Endothelial cell of umbilical vein (primary cell): Measurements from ENCODE around the gene DNAJB11. TPM values are rescaled to one million over a fixed set of nuclear protein-coding genes. Genes with fewer than 3 reads are reported as not detected.

ENCODE experiments used
- BruUV-seq: library from RNA; stranded (reverse); fragments of 400-500 nt; replicated peaks from 2 replicates; lab custom pipeline; 2021; lab: Mats Ljungman, UMichigan
- CTCF ChIA-PET: fragments of 300-600, 350-600 bp; sonication (Branson Sonifier 250); formaldehyde crosslinking; loops from one replicate; lab custom pipeline; 2021; ENCODE audit warnings: antibody characterized with exemption, inconsistent platforms; lab: Charles Lee
- POLR2A ChIA-PET: fragments of 300-600, 350-600 bp; sonication (Branson Sonifier 250); formaldehyde crosslinking; loops from one replicate; lab custom pipeline; 2021; ENCODE audit warnings: antibody characterized with exemption, inconsistent platforms; lab: Charles Lee
- DNase-seq: peaks from one replicate; pipeline ENCODE4 v3.0.0-alpha.2; 2011; ENCODE audit warnings: low read depth, low spot score
- FAIRE-seq: peaks from 2 replicates; lab custom pipeline; 2011; peaks lifted over from hg19 to GRCh38; lab: Jason Lieb, UNC
- H2AFZ ChIP-seq: 2 replicates; pipeline ENCODE4 v1.6.0; 2012; ENCODE audit warnings: low read depth, low read length, control low read depth, inconsistent platforms
- H3K27ac ChIP-seq: 2 replicates; pipeline ENCODE4 v1.5.1; 2011; ENCODE audit warnings: low read depth, mild to moderate bottlenecking, control low read depth, low read length, moderate library complexity; ENCODE audit not compliant: insufficient read depth
- H3K27me3 ChIP-seq, 2 experiments: 2 replicates each; pipeline versions ENCODE4 v1.6.0 to v1.6.1; 2011; ENCODE audit warnings: low read length in 2 of 2, mixed read lengths in 1 of 2; ENCODE audit not compliant: control insufficient read depth in 2 of 2, insufficient read depth in 2 of 2
- H3K36me3 ChIP-seq, 2 experiments: 2 replicates in 1 of 2; 3 replicates in 1 of 2; pipeline ENCODE4 v1.5.1; 2011; ENCODE audit warnings: low read length in 2 of 2, mild to moderate bottlenecking in 1 of 2, moderate library complexity in 1 of 2; ENCODE audit not compliant: control insufficient read depth in 2 of 2, insufficient read depth in 2 of 2; ENCODE audit errors: extremely low read depth in 1 of 2
- H3K4me1 ChIP-seq: 3 replicates; pipeline ENCODE4 v1.5.1; 2011; ENCODE audit warnings: mild to moderate bottlenecking, low read length; ENCODE audit not compliant: control insufficient read depth, insufficient read depth; ENCODE audit errors: extremely low read depth
- H3K4me2 ChIP-seq: 2 replicates; pipeline ENCODE4 v1.6.1; 2011; ENCODE audit warnings: low read length, control low read depth, mixed read lengths; ENCODE audit not compliant: insufficient read depth
- H3K4me3 ChIP-seq, 3 experiments: fragments of 200-600 bp in 1 of 3; sonication (generic), shearing (Covaris generic) in 1 of 3; replicated peaks in 1 of 3; 2 replicates each; pipeline ENCODE4 v1.5.1; 2011 to 2016; ENCODE audit warnings: control low read depth in 3 of 3, low read length in 3 of 3, mild to moderate bottlenecking in 2 of 3, inconsistent platforms in 1 of 3, low read depth in 1 of 3, moderate library complexity in 1 of 3; ENCODE audit not compliant: insufficient read depth in 1 of 3
- H3K79me2 ChIP-seq: 2 replicates; pipeline ENCODE4 v1.6.0; 2012; ENCODE audit warnings: low read length, inconsistent platforms; ENCODE audit not compliant: control insufficient read depth, insufficient read depth
- H3K9ac ChIP-seq: replicated peaks from 2 replicates; pipeline ENCODE3; 2011; ENCODE audit warnings: low read length, control low read depth; ENCODE audit not compliant: insufficient read depth; ENCODE audit errors: extremely low read depth
- H3K9me1 ChIP-seq: replicated peaks from 3 replicates; pipeline ENCODE4 v1.6.0; 2011; ENCODE audit warnings: mild to moderate bottlenecking, low read length; ENCODE audit not compliant: control insufficient read depth, insufficient read depth; ENCODE audit errors: extremely low read depth
- H3K9me3 ChIP-seq: replicated peaks from 2 replicates; pipeline ENCODE4 v1.5.1; 2012; ENCODE audit warnings: low read length, inconsistent platforms; ENCODE audit not compliant: control insufficient read depth, insufficient read depth
- H4K20me1 ChIP-seq: replicated peaks from 2 replicates; pipeline ENCODE3; 2011; ENCODE audit warnings: mild to moderate bottlenecking, low read length; ENCODE audit not compliant: control insufficient read depth, insufficient read depth; ENCODE audit errors: extremely low read depth
- CTCF ChIP-seq, 2 donors: IDR thresholded peaks; 1 replicate in 1 of 2; 2 replicates in 1 of 2; pipeline ENCODE4 v1.5.1; 2011; ENCODE audit warnings: low read length in 2 of 2, mild to moderate bottlenecking in 2 of 2, moderate library complexity in 2 of 2, control low read depth in 1 of 2, inconsistent platforms in 1 of 2, low read depth in 1 of 2; ENCODE audit not compliant: insufficient read depth in 1 of 2; ENCODE audit errors: extremely low read depth in 1 of 2
- EZH2 ChIP-seq: IDR thresholded peaks from 2 replicates; pipeline ENCODE4 v1.6.1; 2012; ENCODE audit warnings: borderline replicate concordance, low read depth, mild to moderate bottlenecking, moderate library complexity, low read length, inconsistent platforms; ENCODE audit not compliant: severe bottlenecking
- FOS ChIP-seq: IDR thresholded peaks from 2 replicates; pipeline ENCODE4 v1.6.1; 2011; ENCODE audit warnings: mild to moderate bottlenecking, low read length, moderate library complexity, borderline replicate concordance; ENCODE audit not compliant: insufficient read depth
- GATA2 ChIP-seq: IDR thresholded peaks from 2 replicates; pipeline ENCODE4 v1.7.0; 2011; ENCODE audit warnings: low read depth, mild to moderate bottlenecking, moderate library complexity, mixed read lengths, low read length; ENCODE audit not compliant: insufficient read length, insufficient read depth
- JUN ChIP-seq: IDR thresholded peaks from 2 replicates; pipeline ENCODE4 v1.6.1; 2011; ENCODE audit warnings: borderline replicate concordance, low read depth; ENCODE audit not compliant: insufficient read length, insufficient read depth
- MYC ChIP-seq: IDR thresholded peaks from one replicate; pipeline ENCODE4 v1.6.1; 2011; ENCODE audit warnings: mild to moderate bottlenecking, low read depth, low read length
- POLR2A ChIP-seq: IDR thresholded peaks from 2 replicates; pipeline ENCODE4 v1.6.1; 2012; ENCODE audit warnings: low read depth, mild to moderate bottlenecking, control low read depth, low read length
- POLR2AphosphoS5 ChIP-seq: IDR thresholded peaks from 2 replicates; pipeline ENCODE4 v1.6.1; 2012; ENCODE audit warnings: low read depth, mild to moderate bottlenecking, control low read depth, low read length, moderate library complexity; ENCODE audit not compliant: insufficient read depth
- dilution Hi-C: fragments of 300-500 bp; cut with MboI; formaldehyde crosslinking; loops from one replicate; pipeline ENCODE4 v1.15.0; 2019; ENCODE audit warnings: low sequenced_read_pairs; ENCODE audit not compliant: extremely low pct_ligation_motif_present
- intact Hi-C: fragments of 100-400 bp; cut with micrococcal nuclease; formaldehyde crosslinking; loops from one replicate; pipeline ENCODE4 v1.10.0; 2022
- polyA plus RNA-seq, 4 experiments: library from polyadenylated mRNA; depleted of rRNA in 3 of 4; stranded (reverse) in 3 of 4; unstranded in 1 of 4; fragments of >200 nt; gene quantifications; 2 replicates each; pipeline versions ENCODE4 v1.2.1 to v1.2.3, GENCODE V29; 2011 to 2012; ENCODE audit warnings: missing spikeins in 1 of 4
- total RNA-seq: library from RNA; stranded (reverse); gene quantifications from 2 replicates; pipeline ENCODE4 v1.2.3, GENCODE V29; 2021
- TF ChIP-seq, protein P1 (sequence below): IDR thresholded peaks from 2 replicates; pipeline ENCODE4 v1.6.1; 2011; ENCODE audit not compliant: insufficient read depth, insufficient read length

The DNAJB11 gene
- total and polyA plus RNA-seq, 2 donors (not counting 3 experiments of a cell fraction or from before 2014, with no cell fraction given), result 39.5 to 87.6 TPM

DNA sequence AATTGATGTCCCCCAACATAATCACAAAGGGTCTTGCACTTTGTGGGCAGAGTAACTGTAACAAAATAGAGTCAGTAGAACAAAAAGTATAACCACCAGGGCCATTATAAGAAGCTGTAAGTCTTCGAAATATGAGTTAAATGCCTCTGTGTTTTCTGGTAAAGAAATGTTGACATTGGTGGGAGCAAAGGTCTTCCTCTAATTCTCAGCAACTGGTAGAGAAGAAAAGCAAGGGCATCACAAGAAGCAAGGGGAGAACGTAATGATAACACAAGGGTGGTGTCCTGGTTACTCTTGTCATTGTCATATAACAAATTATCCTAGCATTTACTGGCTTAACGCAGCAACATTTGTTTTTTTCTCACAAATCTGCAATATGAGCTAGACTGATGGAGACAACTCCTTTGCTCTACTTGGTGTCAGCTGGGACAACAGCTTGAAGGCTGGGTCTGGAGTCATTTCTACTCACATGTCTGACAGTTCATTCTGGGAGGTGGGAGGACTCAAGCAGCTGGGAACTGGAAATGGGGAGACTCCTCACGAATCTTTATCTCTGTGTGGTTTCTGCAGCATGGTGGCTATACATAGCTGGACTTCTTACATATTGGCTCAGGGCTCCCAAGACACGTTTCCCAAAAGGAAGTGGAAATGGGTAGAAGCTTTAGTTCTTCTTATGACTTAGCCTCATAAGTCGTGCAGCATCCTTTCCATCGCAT lies 20.2 kb downstream of the DNAJB11 start:
- H2AFZ ChIP-seq, result no peak overlapping the region
- no peak for DNase-seq
- H3K36me3 ChIP-seq, result peaks cover 1 to 2% of the 10 kb centered on the region in 2 experiments
- no peaks in the 10 kb centered on the region for H3K9me3 ChIP-seq
- no peaks in the 10 kb centered on the region for H4K20me1 ChIP-seq
- H3K27me3 ChIP-seq, result no peaks in the 10 kb centered on the region
- no peaks in the 10 kb centered on the region for H3K79me2 ChIP-seq
- H3K4me3 ChIP-seq, result no peak overlapping the region
- H3K27ac ChIP-seq, result no peak overlapping the region
- dilution Hi-C loops (no loop called here), intact Hi-C loops (no loop called here)
- H3K4me2 ChIP-seq, result no peak overlapping the region
- H3K4me1 ChIP-seq, result no peaks in the 10 kb centered on the region
- TF ChIP-seq, protein P1, sequence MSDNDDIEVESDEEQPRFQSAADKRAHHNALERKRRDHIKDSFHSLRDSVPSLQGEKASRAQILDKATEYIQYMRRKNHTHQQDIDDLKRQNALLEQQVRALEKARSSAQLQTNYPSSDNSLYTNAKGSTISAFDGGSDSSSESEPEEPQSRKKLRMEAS, result no peak
- TF ChIP-seq MYC (no peak), CTCF (IDR thresholded peaks at IDR 0.05; ENCODE audit: extremely low read depth in 1 of 2, insufficient read depth in 1 of 2, low read depth in 1 of 2, low read length in 2 of 2) (no peak), EZH2 (no peak), JUN (no peak), FOS (no peak), POLR2A (no peak), POLR2AphosphoS5 (no peak), GATA2 (no peak)
- ChIA-PET POLR2A (no interaction called here), CTCF (interaction anchor here (1.7 to 2.8 kb wide), 4 partner anchors 24 to 231 kb away, joined by 7 to 17 read pairs (median 10); no protein-coding TSS in a partner anchor)
- BruUV-seq, result no TSS peak
- H3K9ac ChIP-seq, result no peak overlapping the region
- H3K9me1 ChIP-seq, result no peaks in the 10 kb centered on the region
- FAIRE-seq, result no peak
